ENCODE measurements around the gene MMP2.

MMP2 gene

GRCh38 chr16:55469821-55470532, 9.0 kb upstream of the MMP2 start:
- no peak for DNase-seq

- peak; percentile 33 for DNase-seq
These were observed 8.2 kb upstream of the MMP2 start for GRCh38 chr16:55470533-55471371.

- DNase-seq: peak; percentile 92
These were observed 7.4 kb upstream of the MMP2 start for GRCh38 chr16:55471448-55472097.

- no peak for DNase-seq
These were observed 5.4 kb upstream of the MMP2 start for GRCh38 chr16:55473587-55473986.

- no peak for DNase-seq
These were observed 4.2 kb upstream of the MMP2 start for GRCh38 chr16:55474821-55475220.

GRCh38 chr16:55475919-55476318, 3.1 kb upstream of the MMP2 start:
- no peak for DNase-seq

GRCh38 chr16:55476625-55477533, 2.1 kb upstream of the MMP2 start:
- no peak for DNase-seq

- no peak for DNase-seq
These were observed 1.3 kb upstream of the MMP2 start for GRCh38 chr16:55477736-55478135.

- no peak for DNase-seq
These were observed 587 bp downstream of the MMP2 start for GRCh38 chr16:55479430-55480140.

GRCh38 chr16:55480228-55480655, 1.2 kb downstream of the MMP2 start:
- peak; percentile 91 for DNase-seq

- DNase-seq: no peak
These were observed 2.0 kb downstream of the MMP2 start for GRCh38 chr16:55481023-55481422.

GRCh38 chr16:55482056-55482455, 3.1 kb downstream of the MMP2 start:
- DNase-seq: peak; percentile 35

- DNase-seq: peak; percentile 96
These were observed 8.2 kb downstream of the MMP2 start for GRCh38 chr16:55487048-55487803.

- DNase-seq: no peak
These were observed 9.3 kb downstream of the MMP2 start for GRCh38 chr16:55488306-55488705.

GRCh38 chr16:55489119-55489955, 10.3 kb downstream of the MMP2 start:
- DNase-seq: no peak

GRCh38 chr16:55489956-55490265, 10.9 kb downstream of the MMP2 start:
- no peak for DNase-seq

- no peak for DNase-seq
These were observed 11.3 kb downstream of the MMP2 start for GRCh38 chr16:55490301-55490700.

GRCh38 chr16:55491691-55492090, 12.7 kb downstream of the MMP2 start:
- DNase-seq: no peak

- DNase-seq: no peak
These were observed 13.9 kb downstream of the MMP2 start for GRCh38 chr16:55492756-55493380.

- DNase-seq: peak; percentile 98
These were observed 16.0 kb downstream of the MMP2 start for GRCh38 chr16:55494994-55495421.
